ENCODE measurements around the gene FRMD6. TPM values are rescaled to one million over a fixed set of nuclear protein-coding genes. Genes with fewer than 3 reads are reported as not detected.

Gene FRMD6
- total and polyA plus RNA-seq, 10 of the 15 experiments (the other 5 are each of a cell fraction or from before 2014, with no cell fraction given), result 0.86 to 7.8 (median 3.3) TPM

DNA sequence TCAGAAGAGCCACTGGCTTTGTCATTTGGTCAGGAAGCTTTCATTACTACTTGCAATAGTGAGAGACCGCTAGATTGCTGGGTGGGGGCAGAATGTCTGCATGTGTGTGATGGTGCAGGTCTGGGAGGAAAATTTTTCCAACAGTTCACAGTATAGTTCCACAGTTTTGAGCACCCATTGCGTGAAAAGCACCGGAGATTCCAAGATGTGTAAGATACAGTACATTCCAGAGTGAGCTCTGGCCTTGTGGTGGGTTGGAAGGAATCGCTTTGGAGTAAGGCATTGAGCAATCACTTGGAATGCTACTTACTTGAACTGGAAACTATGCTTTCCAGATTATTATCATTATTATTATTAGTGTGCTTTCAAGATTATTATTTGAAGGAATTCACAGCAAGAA is 47.6 kb upstream of the FRMD6 start (continued):
- TF ChIP-seq, protein P1, sequence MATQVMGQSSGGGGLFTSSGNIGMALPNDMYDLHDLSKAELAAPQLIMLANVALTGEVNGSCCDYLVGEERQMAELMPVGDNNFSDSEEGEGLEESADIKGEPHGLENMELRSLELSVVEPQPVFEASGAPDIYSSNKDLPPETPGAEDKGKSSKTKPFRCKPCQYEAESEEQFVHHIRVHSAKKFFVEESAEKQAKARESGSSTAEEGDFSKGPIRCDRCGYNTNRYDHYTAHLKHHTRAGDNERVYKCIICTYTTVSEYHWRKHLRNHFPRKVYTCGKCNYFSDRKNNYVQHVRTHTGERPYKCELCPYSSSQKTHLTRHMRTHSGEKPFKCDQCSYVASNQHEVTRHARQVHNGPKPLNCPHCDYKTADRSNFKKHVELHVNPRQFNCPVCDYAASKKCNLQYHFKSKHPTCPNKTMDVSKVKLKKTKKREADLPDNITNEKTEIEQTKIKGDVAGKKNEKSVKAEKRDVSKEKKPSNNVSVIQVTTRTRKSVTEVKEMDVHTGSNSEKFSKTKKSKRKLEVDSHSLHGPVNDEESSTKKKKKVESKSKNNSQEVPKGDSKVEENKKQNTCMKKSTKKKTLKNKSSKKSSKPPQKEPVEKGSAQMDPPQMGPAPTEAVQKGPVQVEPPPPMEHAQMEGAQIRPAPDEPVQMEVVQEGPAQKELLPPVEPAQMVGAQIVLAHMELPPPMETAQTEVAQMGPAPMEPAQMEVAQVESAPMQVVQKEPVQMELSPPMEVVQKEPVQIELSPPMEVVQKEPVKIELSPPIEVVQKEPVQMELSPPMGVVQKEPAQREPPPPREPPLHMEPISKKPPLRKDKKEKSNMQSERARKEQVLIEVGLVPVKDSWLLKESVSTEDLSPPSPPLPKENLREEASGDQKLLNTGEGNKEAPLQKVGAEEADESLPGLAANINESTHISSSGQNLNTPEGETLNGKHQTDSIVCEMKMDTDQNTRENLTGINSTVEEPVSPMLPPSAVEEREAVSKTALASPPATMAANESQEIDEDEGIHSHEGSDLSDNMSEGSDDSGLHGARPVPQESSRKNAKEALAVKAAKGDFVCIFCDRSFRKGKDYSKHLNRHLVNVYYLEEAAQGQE (IDR thresholded peaks at IDR 0.05; ENCODE audit: low read depth, low read length), result no peak
- TF ChIP-seq NR2C2 (IDR thresholded peaks at IDR 0.05; ENCODE audit: borderline replicate concordance, control insufficient read depth, insufficient read length, low read depth) (no peak), SMAD5 (IDR thresholded peaks at IDR 0.05; ENCODE audit: low read depth) (no peak), ZZZ3 (IDR thresholded peaks at IDR 0.05; ENCODE audit: control insufficient read depth, insufficient read length, low read depth) (no peak), IRF4 (IDR thresholded peaks at IDR 0.05; ENCODE audit: low read depth, low read length) (no peak)
- TF ChIP-seq, protein P2, sequence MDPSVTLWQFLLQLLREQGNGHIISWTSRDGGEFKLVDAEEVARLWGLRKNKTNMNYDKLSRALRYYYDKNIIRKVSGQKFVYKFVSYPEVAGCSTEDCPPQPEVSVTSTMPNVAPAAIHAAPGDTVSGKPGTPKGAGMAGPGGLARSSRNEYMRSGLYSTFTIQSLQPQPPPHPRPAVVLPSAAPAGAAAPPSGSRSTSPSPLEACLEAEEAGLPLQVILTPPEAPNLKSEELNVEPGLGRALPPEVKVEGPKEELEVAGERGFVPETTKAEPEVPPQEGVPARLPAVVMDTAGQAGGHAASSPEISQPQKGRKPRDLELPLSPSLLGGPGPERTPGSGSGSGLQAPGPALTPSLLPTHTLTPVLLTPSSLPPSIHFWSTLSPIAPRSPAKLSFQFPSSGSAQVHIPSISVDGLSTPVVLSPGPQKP (IDR thresholded peaks at IDR 0.05; ENCODE audit: low read depth, low read length), result no peak

DNA sequence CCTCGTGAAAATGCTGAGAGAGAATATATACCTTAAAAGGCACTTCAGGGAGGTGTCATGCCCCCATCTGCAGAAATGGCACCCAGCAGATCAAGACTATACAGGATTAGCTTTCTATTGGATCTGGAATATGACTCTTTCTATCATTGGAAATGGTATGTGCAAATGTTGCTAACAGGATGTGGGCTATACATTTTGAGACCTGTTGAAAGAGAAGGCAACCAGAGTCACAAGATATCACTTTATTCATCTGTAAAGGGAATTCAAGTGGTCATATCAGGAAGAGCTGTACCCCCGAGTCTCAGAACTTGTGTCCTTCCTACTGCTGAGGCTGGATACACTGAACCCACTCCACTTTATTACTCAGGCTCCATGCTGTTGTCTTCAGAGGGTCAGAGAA is 46.1 kb upstream of the FRMD6 start:
- intact Hi-C loops (cut with micrococcal nuclease; ENCODE audit: unreplicated experiment), result no loop called here
- TF ChIP-seq WRNIP1 (IDR thresholded peaks at IDR 0.05; ENCODE audit: borderline replicate concordance, low read depth, low read length) (no peak), TARDBP (IDR thresholded peaks at IDR 0.05; ENCODE audit: borderline replicate concordance) (no peak), RAD51 (IDR thresholded peaks at IDR 0.05) (no peak), FOXK2 (IDR thresholded peaks at IDR 0.05) (no peak), CREB1 (IDR thresholded peaks at IDR 0.05; ENCODE audit: low read depth) (no peak), ZBED1 (IDR thresholded peaks at IDR 0.05; ENCODE audit: borderline replicate concordance) (no peak), NRF1 (conservative IDR thresholded peaks at IDR 0.05; ENCODE audit: low read depth, low read length) (no peak)
- in situ Hi-C loops (cut with MboI), result no loop called here
- Histone ChIP-seq H3K4me3 (no peak overlapping the region), H3K27me3 (replicated peaks in 1 of 2; ENCODE audit: control insufficient read depth in 2 of 2, insufficient read depth in 2 of 2, low read length in 1 of 2) (no peaks in the 10 kb centered on the region), H3K36me3 (ENCODE audit: control insufficient read depth in 2 of 2, insufficient read depth in 2 of 2, low read length in 1 of 2) (no peaks in the 10 kb centered on the region), H4K20me1 (ENCODE audit: control insufficient read depth, insufficient read depth) (no peaks in the 10 kb centered on the region), H3K9me3 (replicated peaks; ENCODE audit: control insufficient read depth, insufficient read depth, low read length) (no peaks in the 10 kb centered on the region), H3K9ac (ENCODE audit: control insufficient read depth, insufficient read depth, low read length) (no peak overlapping the region), H2AFZ (ENCODE audit: control insufficient read depth, low read depth, low read length) (no peak overlapping the region), H3K4me1 (ENCODE audit: control insufficient read depth, insufficient read depth, low read length) (no peaks in the 10 kb centered on the region), H3K27ac (ENCODE audit: control insufficient read depth, insufficient read depth) (no peak overlapping the region), H3K79me2 (ENCODE audit: control insufficient read depth, insufficient read depth, low read length) (no peaks in the 10 kb centered on the region), H3K4me2 (ENCODE audit: control insufficient read depth, insufficient read depth) (no peak overlapping the region)
- no TSS peak for BruUV-seq (replicated peaks)
- POLR2A ChIA-PET, result no interaction called here
- WGBS (ENCODE audit: insufficient coverage, insufficient replicate concordance, low lambda C conversion rate, missing lambda C conversion rate), result 26% methylated on average over 2 of the region's 2 CpGs
- CTCF ChIA-PET, result no interaction called here
- RAD21 ChIA-PET (ENCODE audit: unreplicated experiment), result no interaction called here
- DNase-seq (ENCODE audit: low read depth, low spot score), result no peak
- ATAC-seq, result no peak
- SMC1A ChIA-PET (ENCODE audit: uncharacterized antibody, unreplicated experiment), result no interaction called here
- FAIRE-seq, result no peak
